Keratinocyte (primary cell): ENCODE results near the gene HCAR3. TPM values are rescaled to one million over a fixed set of nuclear protein-coding genes. Genes with fewer than 3 reads are reported as not detected.
A peak's percentile ranks its signal among the peaks of the same experiment; 100 is the strongest.
"Not testable (repeated sequence)": the region's sequence is repeated elsewhere in the genome, so short reads cannot be mapped to it uniquely, and the experiment has no call there.

ENCODE experiments used
- DNase-seq: peaks from one replicate; pipeline ENCODE4 v3.0.0-alpha.2; 2011; ENCODE audit warnings: low read depth, missing footprints, low spot score
- FAIRE-seq: peaks from 2 replicates; lab custom pipeline; 2011; peaks lifted over from hg19 to GRCh38; lab: Jason Lieb, UNC
- H2AFZ ChIP-seq: 2 replicates; pipeline ENCODE4 v1.6.0; 2012; ENCODE audit warnings: low read length, control low read depth, inconsistent platforms; ENCODE audit not compliant: control insufficient read depth
- H3K27ac ChIP-seq: 2 replicates; pipeline ENCODE4 v1.5.1; 2011; ENCODE audit warnings: low read length; ENCODE audit not compliant: control insufficient read depth, insufficient read depth
- H3K27me3 ChIP-seq: 3 replicates; pipeline ENCODE4 v1.6.0; 2011; ENCODE audit warnings: low read length; ENCODE audit not compliant: control insufficient read depth, insufficient read depth; ENCODE audit errors: extremely low read depth
- H3K36me3 ChIP-seq, 2 experiments: 2 replicates in 1 of 2; 3 replicates in 1 of 2; pipeline ENCODE4 v1.5.1; 2011; ENCODE audit warnings: low read length in 2 of 2, mild to moderate bottlenecking in 1 of 2; ENCODE audit not compliant: control insufficient read depth in 2 of 2, insufficient read depth in 2 of 2; ENCODE audit errors: extremely low read depth in 1 of 2
- H3K4me1 ChIP-seq: 3 replicates; pipeline ENCODE4 v1.5.1; 2011; ENCODE audit warnings: low read length; ENCODE audit not compliant: control insufficient read depth, insufficient read depth; ENCODE audit errors: extremely low read depth
- H3K4me2 ChIP-seq: 3 replicates; pipeline ENCODE4 v1.6.0; 2011; ENCODE audit warnings: low read depth, low read length; ENCODE audit not compliant: control insufficient read depth, insufficient read depth; ENCODE audit errors: extremely low read depth
- H3K4me3 ChIP-seq, 3 experiments: fragments of 200-600 bp in 1 of 3; sonication (generic) in 1 of 3; 2 replicates in 2 of 3; 3 replicates in 1 of 3; pipeline ENCODE4 v1.5.1; 2011 to 2016; ENCODE audit warnings: low read length in 3 of 3, mild to moderate bottlenecking in 3 of 3, control low read depth in 2 of 3, inconsistent platforms in 1 of 3, low read depth in 1 of 3, mixed read lengths in 1 of 3, mixed run types in 1 of 3, moderate library complexity in 1 of 3; ENCODE audit not compliant: control insufficient read depth in 2 of 3, insufficient read depth in 2 of 3; ENCODE audit errors: extremely low read depth in 1 of 3
- H3K79me2 ChIP-seq: 2 replicates; pipeline ENCODE4 v1.6.0; 2012; ENCODE audit warnings: low read length; ENCODE audit not compliant: control insufficient read depth, insufficient read depth
- H3K9ac ChIP-seq: 3 replicates; pipeline ENCODE4 v1.6.0; 2011; ENCODE audit warnings: low read length; ENCODE audit not compliant: control insufficient read depth, insufficient read depth; ENCODE audit errors: extremely low read depth
- H3K9me1 ChIP-seq: 3 replicates; pipeline ENCODE4 v1.6.0; 2011; ENCODE audit warnings: low read length; ENCODE audit not compliant: control insufficient read depth, insufficient read depth; ENCODE audit errors: extremely low read depth
- H3K9me3 ChIP-seq: 2 replicates; pipeline ENCODE4 v1.5.1; 2012; ENCODE audit warnings: low read depth, low read length; ENCODE audit not compliant: control insufficient read depth
- H4K20me1 ChIP-seq: 3 replicates; pipeline ENCODE4 v1.6.0; 2011; ENCODE audit warnings: low read length; ENCODE audit not compliant: control insufficient read depth, insufficient read depth; ENCODE audit errors: extremely low read depth
- CTCF ChIP-seq, 3 experiments: IDR thresholded peaks in 1 of 3; conservative IDR thresholded peaks in 1 of 3; optimal IDR thresholded peaks in 1 of 3; 2 replicates in 2 of 3; 3 replicates in 1 of 3; pipeline versions ENCODE3 to v1.5.1; 2011; ENCODE audit warnings: low read length in 3 of 3, mild to moderate bottlenecking in 3 of 3, moderate library complexity in 2 of 3, control low read depth in 1 of 3, inconsistent platforms in 1 of 3; ENCODE audit not compliant: insufficient read depth in 2 of 3; ENCODE audit errors: extremely low read depth in 1 of 3
- EZH2 ChIP-seq: IDR thresholded peaks from one replicate; pipeline ENCODE4 v1.6.1; 2012; ENCODE audit warnings: inconsistent platforms, mild to moderate bottlenecking, low read length, moderate library complexity
- dilution Hi-C: fragments of 300-500 bp; cut with MboI; formaldehyde crosslinking; loops from one replicate; pipeline ENCODE4 v1.7.0; 2020; ENCODE audit warnings: low sequenced_read_pairs; ENCODE audit not compliant: extremely low pct_ligation_motif_present
- polyA minus RNA-seq, 3 experiments: library from RNA; depleted of rRNA, polyadenylated mRNA; stranded (reverse); fragments of >200 nt; gene quantifications; 1 replicate in 1 of 3; 2 replicates in 1 of 3; 3 replicates in 1 of 3; pipeline ENCODE4 v1.2.3, GENCODE V29; 2011
- polyA plus RNA-seq, 5 experiments: library from polyadenylated mRNA; depleted of rRNA in 3 of 5; stranded (reverse) in 3 of 5; stranded (forward) in 1 of 5; unstranded in 1 of 5; fragments of >200 nt; gene quantifications; 1 replicate in 1 of 5; 2 replicates in 3 of 5; 3 replicates in 1 of 5; pipeline versions ENCODE4 v1.2.1 to v1.2.3, GENCODE V29; 2011 to 2012; ENCODE audit warnings: missing spikeins in 2 of 5, low read depth in 1 of 5, low replicate concordance in 1 of 5

Gene HCAR3
- polyA plus RNA-seq (2.8 to 13.9 TPM (median 12.1 TPM) in 3 replicates), polyA minus RNA-seq (1.6 to 30.6 TPM (median 17.7 TPM) in 3 replicates)
- 5.5 TPM for polyA plus RNA-seq (2011; ENCODE audit: low read depth)
- polyA plus RNA-seq (2011; cell fraction: cytosol; rRNA removed), result 3.0 and 3.2 TPM in 2 replicates
- 31.3 and 43.0 TPM in 2 replicates for polyA plus RNA-seq (2011; cell fraction: nucleus; rRNA removed)
- 1.8 and 9.0 TPM in 2 replicates for polyA plus RNA-seq (2012; ENCODE audit: low replicate concordance)
- polyA minus RNA-seq (2011; cell fraction: cytosol; rRNA and poly(A)+ RNA removed), result 1.5 TPM
- polyA minus RNA-seq (2011; cell fraction: nucleus; rRNA and poly(A)+ RNA removed), result 14.2 and 20.9 TPM in 2 replicates

- peak; percentile 76 for FAIRE-seq
- H3K9me3 ChIP-seq, H3K27ac ChIP-seq, H4K20me1 ChIP-seq, H3K4me3 ChIP-seq, H3K9me1 ChIP-seq, H3K36me3 ChIP-seq, H3K79me2 ChIP-seq, H3K27me3 ChIP-seq, DNase-seq, dilution Hi-C loops: not testable (repeated sequence)
- H3K4me2 ChIP-seq, result peak within 1 kb of the TSS; percentile 58
- H3K4me1 ChIP-seq, result peaks cover 37% of the 10 kb centered on the region
- peak within 1 kb of the TSS; percentile 54 for H3K9ac ChIP-seq
- peak within 1 kb of the TSS; percentile 56 for H2AFZ ChIP-seq
Observed at GRCh38 chr12:122716658-122717057, at the start of gene HCAR3. Gene HCAR3, minus strand, starts transcription at chr12:122716811. Its CDS starts 74 bp downstream, at chr12:122716737.

GRCh38 chr12:122757568-122757967 is 41.0 kb upstream of the HCAR3 start:
- FAIRE-seq (no peak), DNase-seq (no peak)
- Histone ChIP-seq H3K4me3 (no peak overlapping the region), H3K4me1 (peaks cover 6% of the 10 kb centered on the region), H3K9ac (no peak overlapping the region), H2AFZ (no peak overlapping the region), H3K79me2 (peaks cover 78% of the 10 kb centered on the region), H3K36me3 (peaks cover 12 to 46% of the 10 kb centered on the region in 2 experiments), H3K27ac (no peak overlapping the region), H3K4me2 (no peak overlapping the region), H3K9me1 (peaks cover 2% of the 10 kb centered on the region), H3K27me3 (no peaks in the 10 kb centered on the region), H3K9me3 (no peaks in the 10 kb centered on the region), H4K20me1 (no peaks in the 10 kb centered on the region)
- dilution Hi-C loops, result loop anchor here (10.0 kb wide), 1 partner anchor 123 kb away; no protein-coding TSS in a partner anchor
- TF ChIP-seq CTCF (optimal IDR thresholded peaks at IDR 0.05 in 1 of 3, IDR thresholded peaks at IDR 0.05 in 1 of 3, conservative IDR thresholded peaks at IDR 0.05 in 1 of 3; ENCODE audit: extremely low read depth in 1 of 3, insufficient read depth in 2 of 3, low read length in 3 of 3) (no peak), EZH2 (no peak)
